Colonic mucosa (tissue), 4 donors: Measurements from ENCODE around the gene AFF2. TPM values are rescaled to one million over a fixed set of nuclear protein-coding genes. Genes with fewer than 3 reads are reported as not detected.

ENCODE experiments used
- DNase-seq: peaks from one replicate; pipeline ENCODE4 v3.0.0-alpha.2; 2020
- H3K27ac ChIP-seq: fragments of 200-600 bp; one replicate; pipeline ENCODE4 v1.8.0; 2021
- H3K27me3 ChIP-seq: fragments of 200-600 bp; one replicate; pipeline ENCODE4 v1.8.0; 2021
- H3K36me3 ChIP-seq: fragments of 200-600 bp; one replicate; pipeline ENCODE4 v1.8.0; 2021
- H3K4me1 ChIP-seq: fragments of 200-600 bp; one replicate; pipeline ENCODE4 v1.8.0; 2021; ENCODE audit warnings: mild to moderate bottlenecking
- H3K4me3 ChIP-seq: fragments of 200-600 bp; one replicate; pipeline ENCODE4 v1.8.0; 2021
- H3K9ac ChIP-seq, 2 donors: one replicate each; pipeline ENCODE4 v1.7.0; 2013; ENCODE audit warnings: control low read depth in 2 of 2, low read depth in 2 of 2, low read length in 2 of 2
- H3K9me3 ChIP-seq: fragments of 200-600 bp; one replicate; pipeline ENCODE4 v1.8.0; 2021
- intact Hi-C: fragments of 100-400 bp; cut with DNase I; formaldehyde crosslinking; loops from one replicate; pipeline ENCODE4 v1.14.1; 2022
- total RNA-seq, 2 donors: library from RNA; stranded (reverse); fragmentation: NEBNext Ultra II Directional in 1 of 2; extraction: Animal tissue kit (Norgen Biotek cat#: 25700) in 1 of 2; gene quantifications; one replicate each; pipeline ENCODE4 v1.2.1, GENCODE V29; 2021
- TF ChIP-seq, protein P1 (sequence below): fragments of 200-600 bp; IDR thresholded peaks from one replicate; pipeline ENCODE4 v1.8.0; 2022; ENCODE audit warnings: antibody characterized with exemption, mild to moderate bottlenecking
- donor health status: healthy.
- donor health status: DM: no; HTN: no; CAD: no.
- donor health status: DM: no; HTN: no; CAD: no.

AFF2 gene
- total RNA-seq, 2 donors from 2014 or later, result 0.05 to 0.12 TPM

DNA sequence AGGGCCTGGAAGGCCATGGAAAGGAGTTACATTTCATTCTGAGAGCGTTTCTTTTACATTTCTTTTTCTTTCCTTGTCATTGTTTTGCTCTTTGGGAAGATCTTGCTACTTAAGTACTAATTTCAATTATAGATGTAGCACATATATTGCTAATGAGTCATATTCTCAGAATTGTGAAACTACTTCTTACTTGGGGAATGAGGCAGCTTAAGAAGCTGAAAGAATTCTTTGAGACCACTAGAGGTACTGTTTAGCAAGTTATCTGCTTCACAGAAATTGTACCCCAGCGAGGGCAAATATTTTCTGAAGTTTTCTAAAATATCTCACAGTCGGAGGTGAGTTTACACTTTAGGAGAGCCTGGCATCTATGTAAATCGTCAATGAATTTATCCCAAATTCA is 100.6 kb downstream of the AFF2 start:
- Histone ChIP-seq H3K9ac (no peak overlapping the region), H3K4me1 (no peaks in the 10 kb centered on the region), H3K36me3 (no peaks in the 10 kb centered on the region), H3K4me3 (no peak overlapping the region), H3K27me3 (no peaks in the 10 kb centered on the region), H3K27ac (no peak overlapping the region), H3K9me3 (no peaks in the 10 kb centered on the region)
- intact Hi-C loops, result no loop called here
- TF ChIP-seq, protein P1, sequence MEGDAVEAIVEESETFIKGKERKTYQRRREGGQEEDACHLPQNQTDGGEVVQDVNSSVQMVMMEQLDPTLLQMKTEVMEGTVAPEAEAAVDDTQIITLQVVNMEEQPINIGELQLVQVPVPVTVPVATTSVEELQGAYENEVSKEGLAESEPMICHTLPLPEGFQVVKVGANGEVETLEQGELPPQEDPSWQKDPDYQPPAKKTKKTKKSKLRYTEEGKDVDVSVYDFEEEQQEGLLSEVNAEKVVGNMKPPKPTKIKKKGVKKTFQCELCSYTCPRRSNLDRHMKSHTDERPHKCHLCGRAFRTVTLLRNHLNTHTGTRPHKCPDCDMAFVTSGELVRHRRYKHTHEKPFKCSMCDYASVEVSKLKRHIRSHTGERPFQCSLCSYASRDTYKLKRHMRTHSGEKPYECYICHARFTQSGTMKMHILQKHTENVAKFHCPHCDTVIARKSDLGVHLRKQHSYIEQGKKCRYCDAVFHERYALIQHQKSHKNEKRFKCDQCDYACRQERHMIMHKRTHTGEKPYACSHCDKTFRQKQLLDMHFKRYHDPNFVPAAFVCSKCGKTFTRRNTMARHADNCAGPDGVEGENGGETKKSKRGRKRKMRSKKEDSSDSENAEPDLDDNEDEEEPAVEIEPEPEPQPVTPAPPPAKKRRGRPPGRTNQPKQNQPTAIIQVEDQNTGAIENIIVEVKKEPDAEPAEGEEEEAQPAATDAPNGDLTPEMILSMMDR, result no peak
- DNase-seq, result no peak

DNA sequence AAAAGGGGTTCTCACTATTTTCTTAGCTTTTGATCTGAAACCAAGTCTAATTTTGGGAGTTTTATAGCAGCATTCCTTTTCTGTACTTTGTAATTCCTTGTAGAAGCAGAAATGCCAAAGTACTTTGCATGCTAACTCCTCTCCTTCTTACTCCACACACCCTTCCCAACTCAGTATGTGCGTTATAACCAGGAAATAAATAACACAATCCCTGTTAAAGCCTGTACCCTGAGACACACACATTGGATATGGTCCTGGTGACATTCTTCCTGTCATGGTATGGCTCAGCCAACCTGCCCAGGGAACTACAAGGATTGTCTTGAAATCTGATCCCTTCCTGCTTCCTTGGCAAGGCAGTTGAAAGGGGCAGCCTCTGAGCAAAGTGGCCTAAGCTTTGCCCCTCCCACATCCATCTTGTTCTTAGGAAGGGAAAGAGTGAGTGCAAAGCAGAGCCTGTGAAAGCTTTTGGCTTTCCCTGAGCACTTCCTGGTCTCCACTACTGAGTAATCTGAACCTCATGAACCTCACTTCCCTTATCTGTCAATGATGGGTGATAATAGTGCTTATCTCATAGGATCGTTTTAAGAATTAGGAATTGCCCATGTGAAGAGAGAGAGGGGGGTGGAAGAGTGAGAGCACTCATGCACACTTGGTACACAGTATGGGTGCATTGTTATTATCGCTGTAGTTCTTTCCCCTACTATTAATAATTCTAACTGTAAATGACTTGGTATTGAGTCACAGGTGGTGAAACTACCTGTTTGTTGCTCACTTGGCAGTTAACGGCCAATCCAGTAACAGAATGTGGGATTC is 109.3 kb downstream of the AFF2 start:
- H3K4me3 ChIP-seq, result no peak overlapping the region
- TF ChIP-seq, protein P1, result no peak
- no peak for DNase-seq
- H3K36me3 ChIP-seq, result no peaks in the 10 kb centered on the region
- no peaks in the 10 kb centered on the region for H3K27me3 ChIP-seq
- H3K9ac ChIP-seq, result no peak overlapping the region
- intact Hi-C loops, result no loop called here
- H3K9me3 ChIP-seq, result no peaks in the 10 kb centered on the region
- no peak overlapping the region for H3K27ac ChIP-seq
- H3K4me1 ChIP-seq, result no peaks in the 10 kb centered on the region

DNA sequence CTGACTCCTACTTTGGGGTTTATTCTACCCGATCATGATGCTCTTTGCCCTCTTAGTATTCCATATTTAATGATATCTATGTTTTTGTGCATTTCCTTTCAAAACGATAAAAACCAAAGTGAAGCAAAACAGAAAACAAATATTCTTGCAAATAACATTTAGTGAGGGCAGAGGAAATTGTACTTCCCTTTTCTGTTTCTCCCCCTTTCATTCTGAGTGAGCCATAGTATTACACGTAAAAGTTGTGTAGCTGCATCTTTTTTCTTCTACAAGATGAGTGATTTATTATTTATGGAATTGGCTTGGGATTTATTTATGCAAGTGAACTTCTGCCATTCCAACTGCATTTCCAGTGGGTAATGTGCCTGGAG is 109.9 kb downstream of the AFF2 start:
- TF ChIP-seq, protein P1, result no peak
- Histone ChIP-seq H3K27ac (no peak overlapping the region), H3K4me3 (no peak overlapping the region), H3K27me3 (no peaks in the 10 kb centered on the region), H3K9ac (no peak overlapping the region), H3K4me1 (no peaks in the 10 kb centered on the region), H3K36me3 (no peaks in the 10 kb centered on the region), H3K9me3 (no peaks in the 10 kb centered on the region)
- no peak for DNase-seq
- intact Hi-C loops, result no loop called here

DNA sequence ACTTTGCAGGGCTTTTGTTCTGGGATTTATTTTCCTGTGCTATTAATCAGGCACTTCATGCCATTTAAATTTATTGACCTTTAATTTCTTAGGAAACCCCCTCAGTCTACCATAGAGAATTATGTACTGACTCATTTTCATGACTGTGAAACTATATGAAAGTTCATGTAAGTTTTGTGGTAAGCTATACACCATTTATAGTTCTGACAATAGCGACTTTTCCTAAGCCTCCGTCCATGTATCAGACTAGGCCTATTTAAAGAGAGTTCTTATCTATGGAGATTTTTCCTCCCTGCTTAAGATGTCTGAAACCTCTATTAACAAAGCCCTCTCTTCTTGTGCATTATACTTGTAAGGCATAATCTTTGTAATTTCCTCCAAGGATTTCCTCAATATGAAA is 111.6 kb downstream of the AFF2 start:
- no peaks in the 10 kb centered on the region for H3K4me1 ChIP-seq
- H3K9ac ChIP-seq, result no peak overlapping the region
- DNase-seq, result no peak
- TF ChIP-seq, protein P1, result no peak
- intact Hi-C loops, result no loop called here
- H3K27ac ChIP-seq, result no peak overlapping the region
- no peaks in the 10 kb centered on the region for H3K36me3 ChIP-seq
- no peaks in the 10 kb centered on the region for H3K9me3 ChIP-seq
- H3K27me3 ChIP-seq, result no peaks in the 10 kb centered on the region
- H3K4me3 ChIP-seq, result no peak overlapping the region

DNA sequence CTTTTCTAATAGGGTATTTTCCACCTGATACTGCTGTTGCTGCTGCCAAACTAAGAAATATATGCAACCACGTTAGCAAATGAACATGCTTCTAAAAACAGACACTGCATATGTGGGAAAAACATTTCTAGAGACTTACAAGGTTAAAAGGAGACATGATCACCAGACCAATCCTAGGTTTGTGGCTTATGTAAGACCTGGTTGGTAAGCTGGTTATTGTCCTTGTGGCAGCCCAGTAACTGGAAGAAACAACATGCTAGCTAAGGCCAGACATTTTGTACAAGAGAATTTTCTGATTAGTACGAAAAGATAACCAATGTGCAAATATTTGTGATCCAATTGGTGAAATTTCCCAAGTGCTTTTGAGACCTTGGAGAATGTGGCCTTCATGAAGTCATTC is 112.0 kb downstream of the AFF2 start:
- H3K36me3 ChIP-seq, result no peaks in the 10 kb centered on the region
- TF ChIP-seq, protein P1, result no peak
- H3K4me1 ChIP-seq, result no peaks in the 10 kb centered on the region
- intact Hi-C loops, result no loop called here
- H3K27ac ChIP-seq, result no peak overlapping the region
- no peaks in the 10 kb centered on the region for H3K27me3 ChIP-seq
- H3K9me3 ChIP-seq, result no peaks in the 10 kb centered on the region
- H3K4me3 ChIP-seq, result no peak overlapping the region
- H3K9ac ChIP-seq, result no peak overlapping the region
- DNase-seq, result no peak
